NOMO-1 (cell line): ENCODE measurements around the gene ZMYND8.
"Not testable (repeated sequence)": the region's sequence is repeated elsewhere in the genome, so short reads cannot be mapped to it uniquely, and the experiment has no call there.

ENCODE experiments used
- DNase-seq, 2 experiments: peaks; one replicate each; lab custom pipeline; 2025; ENCODE audit not compliant: unreplicated experiment in 2 of 2; lab: John Stamatoyannopoulos, UW

Gene ZMYND8

GRCh38 chr20:47373206-47373733 lies 16.8 kb upstream of the ZMYND8 start:
- no peak for DNase-seq

DNA sequence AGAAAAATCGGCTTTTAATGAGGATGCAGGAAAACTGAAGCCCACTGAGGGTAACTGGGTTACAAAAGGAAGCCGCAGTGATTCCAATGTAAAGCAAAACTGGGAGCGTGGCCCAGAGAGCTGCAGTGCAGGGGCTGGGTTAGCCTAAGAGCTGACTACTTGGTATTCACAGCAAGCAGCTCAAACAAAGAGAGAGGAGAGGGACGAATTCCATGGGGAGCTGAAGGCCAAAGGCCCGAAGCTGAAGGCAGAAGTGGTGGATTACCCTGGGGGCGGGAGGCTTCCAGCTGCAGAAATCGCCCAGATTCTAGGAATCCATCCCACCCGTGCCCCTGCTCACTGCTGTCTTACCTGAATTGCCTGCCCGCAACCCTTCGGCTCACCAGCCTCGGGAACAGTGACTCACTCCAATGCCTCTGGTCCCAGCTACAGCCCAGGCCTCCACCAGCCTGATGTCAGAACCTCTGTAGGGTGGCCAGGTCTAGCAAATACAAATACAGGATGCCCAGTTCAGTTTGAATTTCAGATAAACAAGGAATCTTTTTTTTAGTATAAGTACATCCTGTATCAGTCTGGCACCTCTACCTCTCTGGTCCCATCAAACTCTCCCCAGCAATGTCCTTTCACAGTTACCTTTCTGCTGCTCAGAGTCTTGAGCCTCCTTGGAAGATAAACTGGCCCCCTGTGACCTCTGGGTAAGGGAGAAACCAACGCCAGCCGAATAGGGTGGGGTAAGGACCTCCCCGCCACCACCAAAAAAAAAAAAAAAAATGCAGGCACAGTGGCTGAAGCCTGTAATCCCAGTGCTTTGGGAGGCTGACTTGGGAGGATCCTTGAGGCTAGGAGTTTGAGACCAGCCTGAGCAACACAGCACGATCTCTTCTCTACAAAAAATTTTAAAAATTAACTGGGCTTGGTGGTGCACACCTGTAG lies 14.6 kb upstream of the ZMYND8 start:
- DNase-seq, result no peak

DNA sequence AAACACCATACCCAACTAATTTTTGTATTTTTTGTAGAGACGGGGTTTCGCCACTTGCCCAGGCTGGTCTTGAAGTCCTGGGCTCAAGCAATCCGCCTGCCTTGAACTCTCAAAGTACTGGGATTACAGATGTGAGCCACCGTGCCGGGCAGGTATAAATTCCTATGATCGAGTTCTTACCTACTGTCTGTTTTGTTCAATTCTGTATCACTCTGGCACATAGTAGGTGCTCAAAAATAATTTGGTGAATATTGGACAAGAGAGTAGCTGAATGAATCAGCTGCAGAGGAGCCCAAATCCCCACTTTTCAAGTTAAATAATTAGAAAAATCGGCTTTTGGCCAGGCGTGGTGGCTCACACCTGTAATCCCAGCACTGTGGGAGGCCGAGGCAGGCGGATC lies 13.7 kb upstream of the ZMYND8 start:
- no peak for DNase-seq

- no peak for DNase-seq
Observed at GRCh38 chr20:47368301-47368700, 11.8 kb upstream of the ZMYND8 start.

DNA sequence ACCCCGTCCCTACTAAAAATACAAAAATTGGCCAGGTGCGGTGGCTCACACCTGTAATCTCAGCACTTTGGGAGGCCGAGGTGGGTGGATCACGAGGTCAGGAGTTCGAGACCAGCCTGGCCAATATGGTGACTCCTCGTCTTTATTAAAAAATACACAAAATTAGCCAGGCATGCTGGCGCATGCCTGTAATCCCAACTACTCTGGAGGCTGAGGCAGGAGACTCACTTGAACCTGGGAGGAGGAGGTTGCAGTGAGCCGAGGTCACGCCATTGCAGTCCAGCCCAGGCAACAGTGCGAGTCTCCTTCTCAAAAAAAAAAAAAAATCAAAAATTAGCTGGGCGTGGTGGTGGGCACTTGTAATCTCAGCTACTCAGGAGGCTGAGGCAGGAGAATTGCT lies 9.8 kb upstream of the ZMYND8 start:
- not testable (repeated sequence) for DNase-seq

- no peak for DNase-seq
Observed at GRCh38 chr20:47365023-47365764, 8.7 kb upstream of the ZMYND8 start.

DNA sequence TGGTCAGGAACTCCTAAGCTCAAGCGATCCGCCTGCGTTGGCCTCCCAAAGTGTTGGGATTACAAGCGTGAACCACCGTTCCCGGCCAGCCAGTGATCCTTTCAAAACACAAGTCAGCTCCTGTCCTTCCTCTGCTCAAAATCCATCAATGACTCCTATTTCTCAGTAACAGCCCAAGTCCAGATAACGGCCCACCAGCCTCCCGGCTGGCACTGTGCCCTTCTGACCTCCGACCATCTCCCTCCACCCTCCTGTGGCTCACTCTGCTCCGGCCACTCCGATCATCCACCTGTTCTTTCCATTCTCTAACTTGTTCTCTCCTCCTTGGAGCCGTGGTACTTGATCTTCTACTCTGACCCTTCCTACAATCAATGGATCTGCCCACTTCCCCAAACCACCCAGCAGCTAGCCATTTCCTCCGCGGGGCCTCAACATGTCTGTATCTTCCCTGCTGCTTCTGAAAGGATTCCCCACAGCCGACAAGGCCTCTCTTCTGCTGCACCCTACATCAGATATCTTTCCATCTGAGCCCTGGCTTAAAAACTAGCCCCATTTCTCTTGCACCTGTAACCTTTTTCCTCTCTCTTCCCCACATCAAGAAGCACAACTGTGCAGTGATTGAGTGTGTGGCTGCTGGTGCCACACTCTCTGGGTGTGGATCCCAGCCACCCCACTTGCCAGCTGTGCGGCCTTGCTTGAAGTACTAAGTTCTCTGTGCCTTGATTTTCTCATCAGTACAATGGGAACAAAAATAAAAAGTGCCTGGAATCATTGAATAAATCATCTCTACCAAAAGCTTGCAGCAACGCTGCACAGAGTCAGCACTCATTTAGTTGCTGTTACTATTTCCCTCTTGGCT lies 6.1 kb upstream of the ZMYND8 start:
- DNase-seq, result peak; percentile 38 to 41

DNA sequence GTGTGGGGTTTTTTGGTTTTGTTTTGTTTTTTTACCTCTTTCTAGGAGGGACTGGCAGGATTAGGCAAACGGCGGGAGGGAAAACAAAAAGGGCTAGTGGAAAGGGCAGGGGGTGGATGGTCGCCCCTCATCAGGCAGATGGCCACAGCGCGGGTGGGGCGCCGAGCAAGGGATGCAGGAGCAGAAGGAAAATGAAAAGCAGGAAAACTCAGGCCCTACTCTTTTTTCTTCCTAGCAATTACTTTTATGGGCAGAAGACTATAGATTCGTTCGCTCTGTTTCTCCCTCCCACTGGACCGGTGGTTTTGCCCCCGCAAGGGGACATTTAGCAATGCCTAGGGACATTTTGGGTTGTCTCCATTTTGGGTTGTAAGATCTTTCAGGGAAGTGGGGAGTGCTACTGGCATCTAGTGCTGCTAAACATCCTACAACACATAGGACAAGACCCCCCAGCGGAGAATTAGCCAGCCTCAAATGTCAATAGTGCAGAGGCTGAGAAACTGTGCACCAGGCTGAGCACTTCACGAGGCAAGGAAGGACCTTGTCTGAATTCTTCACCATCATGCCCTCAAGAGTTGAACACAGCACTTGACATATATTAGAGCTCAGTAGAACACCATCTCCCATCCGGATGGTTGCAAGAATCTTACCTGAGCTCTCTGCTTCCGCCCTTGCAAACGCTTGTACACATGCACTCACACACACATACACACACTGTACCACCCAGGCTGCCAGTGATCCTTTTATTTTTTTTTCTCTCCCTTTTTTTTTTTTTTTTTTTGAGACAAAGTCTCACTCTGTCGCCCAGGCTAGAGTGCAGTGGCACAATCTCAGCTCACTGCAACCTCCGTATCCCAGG lies 4.8 kb upstream of the ZMYND8 start:
- no peak for DNase-seq

DNA sequence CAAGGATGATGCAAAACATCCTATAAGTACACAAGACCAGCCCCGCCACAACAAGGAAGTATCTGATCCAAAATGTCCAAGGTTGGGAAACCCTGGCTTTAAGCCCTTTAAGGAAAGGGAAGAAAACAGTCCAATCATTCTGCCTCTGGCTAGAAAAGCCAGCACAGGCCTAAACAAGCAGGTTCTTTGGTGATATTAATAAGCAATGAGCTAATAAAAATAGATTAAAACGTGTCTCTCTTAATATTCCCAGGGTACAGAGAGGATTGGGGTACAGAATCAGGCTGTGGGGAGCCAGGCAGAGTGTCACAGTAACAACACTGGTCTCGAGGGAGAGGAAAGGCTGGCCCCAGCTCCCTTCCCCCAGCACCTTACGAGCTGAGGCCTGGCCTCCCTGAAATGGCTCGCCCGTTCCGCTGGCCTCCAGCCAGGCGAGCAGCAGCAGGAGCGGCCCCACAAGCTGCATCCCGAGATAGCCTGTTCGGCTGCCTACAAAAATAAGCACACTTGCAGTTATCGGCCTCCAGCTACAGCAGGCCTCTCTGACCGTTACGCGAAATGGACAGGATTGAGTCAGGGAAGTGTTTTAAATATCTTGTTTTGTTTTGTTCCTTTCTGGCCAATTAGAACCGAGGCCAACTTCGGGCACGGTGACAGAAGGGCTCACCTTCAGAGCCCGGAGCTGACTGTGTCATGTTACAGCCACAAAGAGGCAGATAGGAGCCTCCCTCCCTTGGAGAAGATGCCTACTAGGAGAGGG lies 4.0 kb upstream of the ZMYND8 start:
- peak; percentile 19 to 27 for DNase-seq

GRCh38 chr20:47359530-47360296 lies 3.2 kb upstream of the ZMYND8 start:
- no peak for DNase-seq

GRCh38 chr20:47358672-47359529 lies 2.4 kb upstream of the ZMYND8 start:
- peak; percentile 15 to 59 for DNase-seq

- no peak for DNase-seq
Observed at GRCh38 chr20:47358039-47358671, 1.7 kb upstream of the ZMYND8 start.

DNA sequence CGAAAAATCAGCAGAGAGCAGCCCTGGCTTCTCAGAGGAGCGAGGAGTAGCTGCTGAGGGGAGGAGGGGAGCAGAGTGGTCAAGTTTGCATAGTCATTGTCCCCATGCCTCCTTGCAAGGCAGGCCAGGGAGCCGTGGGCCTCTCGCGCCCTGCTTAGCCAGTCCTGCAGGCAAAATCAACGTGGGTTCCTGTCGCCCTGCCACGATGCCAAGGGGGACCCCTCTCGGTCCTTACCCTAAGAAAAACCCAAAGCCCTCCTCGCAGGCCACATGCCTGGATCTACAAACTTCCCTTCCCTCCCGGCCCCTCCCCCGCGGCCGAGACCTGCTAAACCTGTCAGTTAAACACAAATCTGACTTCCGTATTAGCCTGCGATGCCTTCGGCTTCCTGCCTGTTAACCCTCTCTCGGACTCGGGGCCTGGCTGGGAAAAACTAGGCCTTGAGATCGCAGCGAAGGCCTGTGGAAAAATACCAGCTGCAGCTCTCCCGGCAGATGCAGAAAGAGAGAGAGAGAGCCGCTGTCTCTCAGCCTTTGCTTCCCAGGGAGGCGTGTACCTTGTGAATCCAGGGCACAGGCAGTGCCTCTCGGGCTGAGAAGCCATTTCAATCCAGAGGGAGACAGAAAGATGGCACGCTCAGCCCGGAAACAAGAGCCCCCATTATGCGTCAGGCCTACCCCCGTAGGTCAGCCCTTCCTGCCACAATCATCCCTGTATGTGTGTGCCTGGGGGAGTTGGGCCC lies 968 bp upstream of the ZMYND8 start:
- DNase-seq, result peak; percentile 82 to 85

GRCh38 chr20:47356220-47356525 lies 326 bp downstream of the ZMYND8 start:
- DNase-seq, result no peak

DNA sequence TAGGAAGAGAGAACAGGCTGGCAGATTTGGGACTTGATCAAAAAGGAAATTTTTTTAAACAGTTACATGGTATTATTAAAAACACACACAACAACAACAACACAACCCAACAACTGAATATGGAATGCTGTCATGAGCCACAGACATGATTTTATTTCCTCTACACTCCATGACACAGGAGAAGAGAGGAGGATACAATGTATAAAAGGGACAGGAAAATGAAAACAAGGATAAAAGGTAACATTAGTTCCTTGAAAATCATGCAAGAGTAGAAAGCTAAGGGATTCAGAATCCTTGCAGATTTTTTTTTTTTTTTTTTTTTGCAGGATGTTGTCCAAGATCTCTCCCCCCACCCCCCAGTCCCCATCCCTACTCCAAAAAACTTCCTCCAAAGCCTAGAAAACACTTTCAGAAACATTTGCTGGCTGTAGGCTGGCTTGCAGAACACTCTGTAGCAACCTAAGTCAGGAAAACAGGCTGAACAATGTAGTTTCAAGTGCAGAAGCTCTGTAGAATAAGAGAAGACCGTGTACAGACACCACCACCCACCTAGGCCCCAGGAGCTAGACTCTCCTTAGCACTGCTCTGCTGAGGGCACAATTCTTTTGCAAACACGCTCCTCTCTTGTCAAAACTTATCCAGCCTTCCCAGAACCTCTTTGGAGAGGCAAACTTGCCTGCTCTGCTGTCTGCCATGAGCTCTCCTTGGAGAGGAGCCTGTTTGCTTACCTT lies 845 bp downstream of the ZMYND8 start:
- DNase-seq, result peak; percentile 2 to 17
